GM12892 (cell line): ENCODE data around the gene SLC2A9.

Source experiments
- POLR2A ChIP-seq: IDR thresholded peaks from 2 replicates; pipeline ENCODE4 v1.6.1; 2011; ENCODE audit warnings: low read depth, low read length, control low read depth
- POLR2AphosphoS5 ChIP-seq: IDR thresholded peaks from 2 replicates; pipeline ENCODE4 v1.6.1; 2011; ENCODE audit warnings: low read depth, low read length, control low read depth
- TAF1 ChIP-seq: IDR thresholded peaks from 2 replicates; pipeline ENCODE4 v1.6.1; 2011; ENCODE audit warnings: low read depth, mild to moderate bottlenecking, control low read depth, low read length, borderline replicate concordance

DNA sequence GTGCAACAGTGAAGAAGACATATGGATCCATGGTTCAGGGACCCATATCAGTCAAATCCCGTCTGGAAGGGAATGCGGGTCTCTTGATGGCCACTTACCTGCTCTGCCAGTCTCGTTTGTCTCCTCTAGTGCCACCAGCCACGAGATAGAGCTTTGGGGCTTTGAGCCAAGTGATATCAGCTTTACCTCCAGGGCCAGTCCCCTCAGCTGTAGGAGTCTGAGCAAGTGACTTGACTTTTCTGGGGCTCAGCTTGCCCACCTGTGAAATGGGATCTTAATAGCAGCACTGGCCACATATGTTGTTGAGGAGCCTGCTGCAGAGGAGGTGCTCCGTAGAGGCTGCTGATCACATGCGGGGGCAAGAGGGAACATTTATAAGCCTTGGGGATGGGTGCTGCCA lies 1.2 kb downstream of the SLC2A9 start:
- TF ChIP-seq POLR2A = no peak
- TF ChIP-seq POLR2AphosphoS5 = no peak
- no peak for TF ChIP-seq TAF1
